Measurements from ENCODE around the gene MARF1.
"Not testable (repeated sequence)": the region's sequence is repeated elsewhere in the genome, so short reads cannot be mapped to it uniquely, and the experiment has no call there.

DNA sequence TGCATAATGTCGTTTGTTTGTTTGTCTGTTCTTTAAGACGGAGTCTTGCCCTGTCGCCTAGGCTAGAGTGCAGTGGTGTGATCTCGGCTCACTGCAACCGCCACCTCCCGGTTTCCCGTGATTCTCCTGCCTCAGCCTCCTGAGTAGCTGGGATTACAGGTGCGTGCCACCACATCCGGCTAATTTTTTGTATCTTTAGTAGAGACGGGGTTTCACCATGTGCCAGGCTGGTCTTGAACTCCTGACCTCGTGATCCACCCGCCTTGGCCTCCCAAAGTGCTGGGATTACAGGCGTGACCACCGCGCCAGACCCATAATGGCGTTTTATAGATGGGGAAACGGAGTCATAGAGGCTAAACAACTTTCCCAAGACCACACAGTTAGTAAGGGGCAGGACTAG lies 6.4 kb upstream of the MARF1 start:
- TF ChIP-seq, protein P1, sequence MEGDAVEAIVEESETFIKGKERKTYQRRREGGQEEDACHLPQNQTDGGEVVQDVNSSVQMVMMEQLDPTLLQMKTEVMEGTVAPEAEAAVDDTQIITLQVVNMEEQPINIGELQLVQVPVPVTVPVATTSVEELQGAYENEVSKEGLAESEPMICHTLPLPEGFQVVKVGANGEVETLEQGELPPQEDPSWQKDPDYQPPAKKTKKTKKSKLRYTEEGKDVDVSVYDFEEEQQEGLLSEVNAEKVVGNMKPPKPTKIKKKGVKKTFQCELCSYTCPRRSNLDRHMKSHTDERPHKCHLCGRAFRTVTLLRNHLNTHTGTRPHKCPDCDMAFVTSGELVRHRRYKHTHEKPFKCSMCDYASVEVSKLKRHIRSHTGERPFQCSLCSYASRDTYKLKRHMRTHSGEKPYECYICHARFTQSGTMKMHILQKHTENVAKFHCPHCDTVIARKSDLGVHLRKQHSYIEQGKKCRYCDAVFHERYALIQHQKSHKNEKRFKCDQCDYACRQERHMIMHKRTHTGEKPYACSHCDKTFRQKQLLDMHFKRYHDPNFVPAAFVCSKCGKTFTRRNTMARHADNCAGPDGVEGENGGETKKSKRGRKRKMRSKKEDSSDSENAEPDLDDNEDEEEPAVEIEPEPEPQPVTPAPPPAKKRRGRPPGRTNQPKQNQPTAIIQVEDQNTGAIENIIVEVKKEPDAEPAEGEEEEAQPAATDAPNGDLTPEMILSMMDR (IDR thresholded peaks at IDR 0.05), result not testable (repeated sequence)
- not testable (repeated sequence) for TF ChIP-seq POLR2A (IDR thresholded peaks at IDR 0.05)
